Progenitor cell of endocrine pancreas (in vitro differentiated cells): ENCODE measurements around the gene NOD2. TPM values are rescaled to one million over a fixed set of nuclear protein-coding genes. Genes with fewer than 3 reads are reported as not detected.

Experiments
- DNase-seq: peaks from one replicate; pipeline ENCODE4 v3.0.0; 2021; ENCODE audit warnings: low spot score; ENCODE audit not compliant: unreplicated experiment
- H3K27ac Mint-ChIP-seq: 2 replicates; pipeline ENCODE4 v1.8.0; 2021; ENCODE audit warnings: mild to moderate bottlenecking, moderate library complexity, mixed read lengths
- H3K27me3 Mint-ChIP-seq: 2 replicates; pipeline ENCODE4 v1.8.0; 2021; ENCODE audit warnings: mixed read lengths
- H3K36me3 Mint-ChIP-seq: 2 replicates; pipeline ENCODE4 v1.8.0; 2022; ENCODE audit warnings: mixed read lengths; ENCODE audit not compliant: insufficient read depth
- H3K4me1 Mint-ChIP-seq: 2 replicates; pipeline ENCODE4 v1.8.0; 2021; ENCODE audit warnings: low read depth, mixed read lengths
- H3K4me3 Mint-ChIP-seq: 2 replicates; pipeline ENCODE4 v1.8.0; 2021; ENCODE audit warnings: low read depth, mild to moderate bottlenecking, moderate library complexity, mixed read lengths
- H3K9me3 Mint-ChIP-seq: 2 replicates; pipeline ENCODE4 v1.8.0; 2021; ENCODE audit warnings: low read depth, mixed read lengths
- total RNA-seq: library from RNA; stranded (reverse); gene quantifications from 2 replicates; pipeline ENCODE4 v1.2.1, GENCODE V29; 2021
- TF ChIP-seq, protein P1 (sequence below): fragments of 200-600 bp; sonication (generic); IDR thresholded peaks from one replicate; pipeline ENCODE4 v1.5.0; 2021; ENCODE audit warnings: antibody characterized with exemption, mild to moderate bottlenecking; ENCODE audit not compliant: unreplicated experiment

Gene NOD2
- total RNA-seq, 1 donor from 2014 or later = not detected

DNA sequence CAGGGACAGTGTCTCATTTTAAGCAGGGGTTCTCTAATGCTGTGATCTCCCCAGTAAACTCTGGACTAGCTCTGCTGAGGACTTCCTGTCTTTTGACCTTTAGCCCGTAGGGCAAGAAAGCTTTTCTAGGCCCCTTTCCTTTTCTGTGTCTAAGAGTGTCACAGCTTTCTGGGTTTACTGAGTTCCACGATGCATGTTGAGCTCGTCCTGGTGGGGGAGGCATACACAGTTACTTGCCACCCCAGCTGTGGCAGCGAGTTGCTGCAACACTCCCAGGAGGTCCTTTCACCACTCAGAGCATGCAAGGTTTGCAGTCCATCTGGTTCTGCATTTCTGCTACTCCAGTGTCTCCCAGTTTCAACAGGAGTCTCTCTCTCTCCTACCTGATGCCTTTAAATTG is 23.7 kb downstream of the NOD2 start:
- Mint-ChIP-seq H3K4me3 (no peak overlapping the region), H3K4me1 (peaks cover 7% of the 10 kb centered on the region)

DNA sequence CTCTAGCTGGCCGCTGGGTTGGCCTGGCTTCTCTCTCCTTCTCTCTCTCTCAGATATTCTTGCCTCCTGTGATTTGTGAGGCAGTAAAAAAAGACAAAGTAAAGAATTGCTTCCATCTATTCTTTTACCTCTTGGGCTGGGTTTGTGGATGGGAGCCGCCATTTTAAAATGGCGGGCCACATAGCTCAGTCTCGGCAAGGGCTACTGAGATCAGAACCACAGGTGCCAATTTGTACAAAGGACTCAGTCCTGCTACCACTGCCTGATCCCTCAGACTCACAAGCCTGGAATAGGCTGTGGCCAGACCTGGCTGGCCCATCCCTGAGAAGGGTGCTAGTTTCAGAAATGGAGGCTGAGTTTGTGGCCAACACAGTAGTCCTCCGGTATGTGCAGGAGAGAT is 24.1 kb downstream of the NOD2 start:
- TF ChIP-seq, protein P1, sequence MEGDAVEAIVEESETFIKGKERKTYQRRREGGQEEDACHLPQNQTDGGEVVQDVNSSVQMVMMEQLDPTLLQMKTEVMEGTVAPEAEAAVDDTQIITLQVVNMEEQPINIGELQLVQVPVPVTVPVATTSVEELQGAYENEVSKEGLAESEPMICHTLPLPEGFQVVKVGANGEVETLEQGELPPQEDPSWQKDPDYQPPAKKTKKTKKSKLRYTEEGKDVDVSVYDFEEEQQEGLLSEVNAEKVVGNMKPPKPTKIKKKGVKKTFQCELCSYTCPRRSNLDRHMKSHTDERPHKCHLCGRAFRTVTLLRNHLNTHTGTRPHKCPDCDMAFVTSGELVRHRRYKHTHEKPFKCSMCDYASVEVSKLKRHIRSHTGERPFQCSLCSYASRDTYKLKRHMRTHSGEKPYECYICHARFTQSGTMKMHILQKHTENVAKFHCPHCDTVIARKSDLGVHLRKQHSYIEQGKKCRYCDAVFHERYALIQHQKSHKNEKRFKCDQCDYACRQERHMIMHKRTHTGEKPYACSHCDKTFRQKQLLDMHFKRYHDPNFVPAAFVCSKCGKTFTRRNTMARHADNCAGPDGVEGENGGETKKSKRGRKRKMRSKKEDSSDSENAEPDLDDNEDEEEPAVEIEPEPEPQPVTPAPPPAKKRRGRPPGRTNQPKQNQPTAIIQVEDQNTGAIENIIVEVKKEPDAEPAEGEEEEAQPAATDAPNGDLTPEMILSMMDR = no peak
- no peaks in the 10 kb centered on the region for H3K9me3 Mint-ChIP-seq
- no peak for DNase-seq
- H3K27ac Mint-ChIP-seq = no peak overlapping the region
- peaks cover 6% of the 10 kb centered on the region for H3K27me3 Mint-ChIP-seq
- no peak overlapping the region for H3K4me3 Mint-ChIP-seq
- no peaks in the 10 kb centered on the region for H3K36me3 Mint-ChIP-seq
- peaks cover 7% of the 10 kb centered on the region for H3K4me1 Mint-ChIP-seq

More for the DNA sequence above, 23.7 kb downstream of the NOD2 start:
- DNase-seq = no peak
- H3K27ac Mint-ChIP-seq = no peak overlapping the region
- no peaks in the 10 kb centered on the region for H3K36me3 Mint-ChIP-seq
- H3K27me3 Mint-ChIP-seq = peaks cover 6% of the 10 kb centered on the region
- TF ChIP-seq, protein P1 = no peak
- H3K9me3 Mint-ChIP-seq = no peaks in the 10 kb centered on the region

DNA sequence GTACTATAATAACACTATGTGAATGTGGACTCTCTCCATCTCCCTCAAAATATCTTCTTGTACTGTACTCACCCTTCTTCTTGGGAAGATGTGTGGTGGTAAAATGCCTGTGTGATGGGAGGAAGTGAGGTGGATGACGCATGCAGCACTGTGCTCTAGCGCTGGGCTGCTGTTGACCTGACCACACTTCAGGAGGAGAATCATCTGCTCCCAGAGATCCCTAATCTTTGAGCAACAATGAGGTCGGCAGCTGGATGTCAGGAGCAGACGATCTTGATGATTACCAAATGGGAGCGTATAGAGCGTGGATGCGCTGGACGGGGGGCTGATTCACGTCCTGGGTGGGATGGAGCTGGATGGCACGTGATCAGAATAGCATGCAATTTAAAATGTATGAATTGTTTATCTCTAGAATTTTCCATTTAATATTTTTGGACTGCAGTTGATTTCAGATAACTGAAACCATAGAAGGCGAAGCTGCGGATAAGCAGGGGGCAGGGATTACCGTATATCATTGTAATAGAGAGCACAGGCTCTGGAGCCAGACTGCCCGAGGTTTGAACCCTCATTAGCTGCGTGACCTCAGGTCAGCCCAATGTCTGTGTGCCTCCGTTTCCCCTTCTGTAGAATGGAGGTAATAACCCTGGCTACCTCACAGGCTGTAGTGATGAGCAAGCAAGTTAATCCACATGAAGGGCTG is 24.8 kb downstream of the NOD2 start:
- no peak overlapping the region for H3K27ac Mint-ChIP-seq
- DNase-seq = no peak
- peaks cover 7% of the 10 kb centered on the region for H3K4me1 Mint-ChIP-seq
- peaks cover 6% of the 10 kb centered on the region for H3K27me3 Mint-ChIP-seq
- no peak overlapping the region for H3K4me3 Mint-ChIP-seq
- H3K9me3 Mint-ChIP-seq = no peaks in the 10 kb centered on the region
- TF ChIP-seq, protein P1 = no peak
- H3K36me3 Mint-ChIP-seq = no peaks in the 10 kb centered on the region

DNA sequence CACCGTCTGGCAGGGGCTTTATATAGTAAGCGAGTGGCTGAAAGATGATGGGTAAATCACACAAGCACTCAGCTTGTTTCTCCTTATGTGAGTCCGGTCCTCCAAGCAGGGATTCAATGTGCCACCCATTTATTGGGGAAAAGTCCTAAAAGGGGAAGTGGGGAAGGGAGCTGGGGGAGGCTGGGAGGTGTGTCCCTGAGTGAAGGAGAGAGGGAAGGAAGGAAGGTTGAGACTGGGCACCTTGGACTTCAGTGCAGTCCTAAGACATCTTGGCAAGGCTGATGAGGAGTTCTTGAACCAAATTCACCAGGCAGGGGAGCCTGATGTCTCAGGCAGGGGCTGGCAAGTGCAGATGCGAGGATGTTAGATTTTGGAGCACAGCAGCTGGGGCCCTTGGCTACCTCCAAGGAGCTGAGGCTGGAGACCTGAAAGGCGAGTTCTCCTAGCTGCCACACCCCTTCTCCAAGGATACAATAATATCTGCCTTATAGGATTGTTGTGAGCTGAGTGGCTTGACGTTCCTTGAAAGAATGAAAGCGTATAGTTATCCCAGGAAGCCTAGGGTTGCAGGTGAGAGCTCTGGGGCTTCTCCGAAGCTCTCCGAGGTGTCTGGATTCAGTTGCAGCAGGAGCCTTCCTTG is 25.5 kb downstream of the NOD2 start:
- no peak for DNase-seq
- Mint-ChIP-seq H3K4me3 (no peak overlapping the region), H3K27ac (no peak overlapping the region), H3K27me3 (peaks cover 6% of the 10 kb centered on the region), H3K4me1 (peaks cover 7% of the 10 kb centered on the region), H3K9me3 (no peaks in the 10 kb centered on the region), H3K36me3 (no peaks in the 10 kb centered on the region)
- TF ChIP-seq, protein P1 = no peak

DNA sequence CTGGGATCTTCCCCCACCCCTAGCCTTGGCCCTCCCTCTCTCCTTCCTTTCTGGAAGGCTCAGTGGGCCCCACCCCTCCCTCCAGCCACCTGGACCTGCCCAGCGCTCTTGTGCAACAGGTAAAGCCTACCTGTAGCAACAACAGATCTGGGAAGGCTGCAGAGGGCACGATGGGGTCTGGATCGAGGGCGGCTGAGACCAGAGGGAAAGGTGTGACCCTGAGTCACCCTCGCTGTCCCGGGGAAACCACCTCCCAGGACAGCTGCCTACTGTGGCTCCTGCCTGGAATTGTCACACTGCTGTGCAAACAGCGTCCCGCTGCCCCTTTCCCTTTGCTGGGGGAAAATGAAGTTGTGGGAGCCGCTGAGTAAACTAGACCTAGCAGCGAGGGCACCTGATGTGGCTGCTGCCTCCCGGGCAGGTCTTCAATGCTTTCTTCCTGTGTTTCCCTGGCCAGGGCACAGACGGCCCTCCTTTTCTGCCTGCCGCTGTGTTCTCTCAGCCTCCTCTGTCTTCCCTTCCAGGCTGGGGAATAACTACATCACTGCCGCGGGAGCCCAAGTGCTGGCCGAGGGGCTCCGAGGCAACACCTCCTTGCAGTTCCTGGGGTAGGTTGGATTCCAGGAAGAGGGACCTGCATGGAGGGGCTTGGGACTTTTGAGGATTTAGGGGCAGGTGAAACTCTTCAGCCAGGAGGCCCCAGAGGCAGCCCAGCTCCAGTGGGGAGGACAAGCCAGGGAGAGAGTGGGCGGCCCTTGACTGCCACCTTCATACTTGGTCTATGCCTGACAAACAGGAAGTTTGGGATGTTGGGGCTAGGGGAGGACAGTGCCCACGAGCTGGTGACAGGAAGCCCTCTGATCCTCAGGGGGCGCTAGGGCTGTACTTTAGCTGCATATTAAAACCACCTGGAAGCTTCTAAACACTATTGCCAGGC is 26.3 kb downstream of the NOD2 start:
- no peak for DNase-seq
- Mint-ChIP-seq H3K4me1 (peaks cover 7% of the 10 kb centered on the region), H3K4me3 (no peak overlapping the region), H3K36me3 (no peaks in the 10 kb centered on the region), H3K27ac (no peak overlapping the region), H3K27me3 (peaks cover 6% of the 10 kb centered on the region), H3K9me3 (peaks cover 6% of the 10 kb centered on the region)
- TF ChIP-seq, protein P1 = no peak
